ENCODE measurements around the gene ABCA1.

The ABCA1 gene

DNA sequence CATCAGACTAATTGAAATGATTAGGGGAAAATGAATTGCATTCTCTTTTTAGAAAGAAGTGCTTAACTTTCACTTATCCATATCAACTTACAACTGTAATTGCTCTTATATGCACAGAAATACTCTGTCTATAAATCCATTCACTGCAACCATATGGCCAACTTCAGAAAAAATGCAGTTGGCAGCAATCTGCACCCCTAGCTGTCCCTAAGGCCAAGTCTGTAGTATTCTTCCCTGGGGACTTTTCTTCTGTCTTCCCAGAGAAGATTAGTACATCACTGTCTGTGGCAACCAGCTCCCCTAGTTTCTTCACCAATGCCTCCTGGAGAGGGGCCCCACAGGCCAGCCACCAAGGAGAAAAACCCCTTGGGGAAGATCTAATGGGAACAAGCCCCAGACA, 45.4 kb downstream of the ABCA1 start:
- Histone ChIP-seq H2BK15ac (ENCODE audit: low read length) (no peak overlapping the region), H3K14ac (ENCODE audit: low read length) (no peak overlapping the region), H2BK12ac (ENCODE audit: low read length) (no peak overlapping the region), H4K8ac (ENCODE audit: low read depth, low read length) (no peak overlapping the region), H3K23ac (ENCODE audit: low read depth, low read length, poor library complexity) (no peak overlapping the region), H3K27ac (replicated peaks; ENCODE audit: low read length) (no peak overlapping the region), H3K4me3 (ENCODE audit: low read length in 2 of 2) (no peak overlapping the region), H3K27me3 (ENCODE audit: control insufficient read depth in 3 of 3, insufficient read depth in 3 of 3, low read depth in 1 of 3, low read length in 3 of 3) (no peaks in the 10 kb centered on the region), H3K79me1 (ENCODE audit: low read depth, low read length) (no peaks in the 10 kb centered on the region), H3K9me3 (replicated peaks in 1 of 2; ENCODE audit: control insufficient read depth in 2 of 2, insufficient read depth in 1 of 2, low read depth in 1 of 2, low read length in 2 of 2) (no peaks in the 10 kb centered on the region), H2AK5ac (ENCODE audit: low read depth, low read length) (no peak overlapping the region), H3K9ac (ENCODE audit: low read depth, low read length, poor library complexity) (no peak overlapping the region), H4K91ac (ENCODE audit: low read depth, low read length, poor library complexity) (no peak overlapping the region), H3K18ac (ENCODE audit: low read length) (no peak overlapping the region), H2AFZ (ENCODE audit: low read length) (no peak overlapping the region), H3K4me2 (ENCODE audit: insufficient read depth, low read length, poor library complexity, severe bottlenecking) (no peak overlapping the region), H2BK5ac (ENCODE audit: low read length) (no peak overlapping the region), H2BK120ac (ENCODE audit: low read depth, low read length) (no peak overlapping the region), H3K36me3 (replicated peaks in 1 of 2; ENCODE audit: control insufficient read depth in 2 of 2, insufficient read depth in 2 of 2, low read length in 2 of 2) (peaks cover 12 to 91% of the 10 kb centered on the region in 2 donors), H3K4ac (ENCODE audit: low read length) (no peak overlapping the region), H3K4me1 (ENCODE audit: control insufficient read depth in 2 of 2, insufficient read depth in 1 of 2, low read depth in 1 of 2, low read length in 2 of 2) (peaks cover 5 to 7% of the 10 kb centered on the region in 2 donors)
- no peak for DNase-seq (ENCODE audit: low spot score)

DNA sequence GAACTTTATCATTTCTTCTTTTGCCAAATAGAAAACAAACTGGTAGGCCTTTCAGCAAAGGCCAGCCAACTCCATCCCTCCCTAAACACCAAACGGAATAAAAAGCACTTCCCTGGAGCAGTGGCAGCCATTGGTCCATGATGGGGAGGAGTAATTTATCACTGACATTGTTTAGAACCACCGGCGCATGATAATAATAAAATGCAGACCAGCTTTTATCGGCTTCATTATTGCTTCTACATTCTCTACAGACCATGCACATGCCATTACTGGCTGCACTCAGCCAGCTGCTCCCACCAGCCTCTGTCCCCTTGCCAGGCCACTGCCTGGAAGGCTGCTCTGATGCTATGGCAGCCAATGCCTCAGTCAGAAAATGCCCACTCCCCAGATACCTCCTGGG, 45.9 kb downstream of the ABCA1 start:
- no peak overlapping the region for H3K18ac ChIP-seq (ENCODE audit: low read length)
- H3K79me1 ChIP-seq (ENCODE audit: low read depth, low read length) = no peaks in the 10 kb centered on the region
- no peak overlapping the region for H2AFZ ChIP-seq (ENCODE audit: low read length)
- H2BK12ac ChIP-seq (ENCODE audit: low read length) = no peak overlapping the region
- no peak overlapping the region for H3K27ac ChIP-seq (replicated peaks; ENCODE audit: low read length)
- no peak overlapping the region for H3K14ac ChIP-seq (ENCODE audit: low read length)
- no peaks in the 10 kb centered on the region for H3K27me3 ChIP-seq (ENCODE audit: control insufficient read depth in 3 of 3, insufficient read depth in 3 of 3, low read depth in 1 of 3, low read length in 3 of 3)
- no peak overlapping the region for H3K4me3 ChIP-seq (ENCODE audit: low read length in 2 of 2)
- H3K9ac ChIP-seq (ENCODE audit: low read depth, low read length, poor library complexity) = no peak overlapping the region
- H3K9me3 ChIP-seq (replicated peaks in 1 of 2; ENCODE audit: control insufficient read depth in 2 of 2, insufficient read depth in 1 of 2, low read depth in 1 of 2, low read length in 2 of 2) = no peaks in the 10 kb centered on the region
- H3K4ac ChIP-seq (ENCODE audit: low read length) = no peak overlapping the region
- no peak overlapping the region for H2AK5ac ChIP-seq (ENCODE audit: low read depth, low read length)
- no peak overlapping the region for H2BK15ac ChIP-seq (ENCODE audit: low read length)
- WGBS, 2 donors (ENCODE audit: extremely low coverage in 2 of 2, insufficient read length in 2 of 2, insufficient replicate concordance in 1 of 2) = no CpG with 5 or more reads among the region's 4 CpGs
- no peak overlapping the region for H3K4me2 ChIP-seq (ENCODE audit: insufficient read depth, low read length, poor library complexity, severe bottlenecking)
- no peak overlapping the region for H4K91ac ChIP-seq (ENCODE audit: low read depth, low read length, poor library complexity)
- no peak overlapping the region for H2BK5ac ChIP-seq (ENCODE audit: low read length)
- H2BK120ac ChIP-seq (ENCODE audit: low read depth, low read length) = no peak overlapping the region
- DNase-seq (ENCODE audit: low spot score) = no peak
- peaks cover 12 to 89% of the 10 kb centered on the region in 2 donors for H3K36me3 ChIP-seq (replicated peaks in 1 of 2; ENCODE audit: control insufficient read depth in 2 of 2, insufficient read depth in 2 of 2, low read length in 2 of 2)
- no peak overlapping the region for H3K23ac ChIP-seq (ENCODE audit: low read depth, low read length, poor library complexity)
- peaks cover 5 to 7% of the 10 kb centered on the region in 2 donors for H3K4me1 ChIP-seq (ENCODE audit: control insufficient read depth in 2 of 2, insufficient read depth in 1 of 2, low read depth in 1 of 2, low read length in 2 of 2)
- no peak overlapping the region for H4K8ac ChIP-seq (ENCODE audit: low read depth, low read length)

- no peak overlapping the region for H2AFZ ChIP-seq (ENCODE audit: low read length)
- peaks cover 20 to 85% of the 10 kb centered on the region in 2 donors for H3K36me3 ChIP-seq (replicated peaks in 1 of 2; ENCODE audit: control insufficient read depth in 2 of 2, insufficient read depth in 2 of 2, low read length in 2 of 2)
Measured at GRCh38 chr9:104879555-104880309, 48.2 kb downstream of the ABCA1 start.

GRCh38 chr9:104876587-104876986, 51.4 kb downstream of the ABCA1 start:
- H3K4ac ChIP-seq (ENCODE audit: low read length) = no peak overlapping the region
- no peak overlapping the region for H3K4me2 ChIP-seq (ENCODE audit: insufficient read depth, low read length, poor library complexity, severe bottlenecking)
- no peak overlapping the region for H2BK15ac ChIP-seq (ENCODE audit: low read length)
- H3K36me3 ChIP-seq (replicated peaks in 1 of 2; ENCODE audit: control insufficient read depth in 2 of 2, insufficient read depth in 2 of 2, low read length in 2 of 2) = peaks cover 11 to 77% of the 10 kb centered on the region in 2 donors
- no peak overlapping the region for H3K18ac ChIP-seq (ENCODE audit: low read length)
- H3K23ac ChIP-seq (ENCODE audit: low read depth, low read length, poor library complexity) = no peak overlapping the region
- no peak overlapping the region for H2BK12ac ChIP-seq (ENCODE audit: low read length)
- H4K91ac ChIP-seq (ENCODE audit: low read depth, low read length, poor library complexity) = no peak overlapping the region
- no CpG with 5 or more reads among the region's 1 CpG for WGBS, 2 donors (ENCODE audit: extremely low coverage in 2 of 2, insufficient read length in 2 of 2, insufficient replicate concordance in 1 of 2)
- H3K14ac ChIP-seq (ENCODE audit: low read length) = no peak overlapping the region
- H3K79me1 ChIP-seq (ENCODE audit: low read depth, low read length) = no peaks in the 10 kb centered on the region
- no peak overlapping the region for H2BK120ac ChIP-seq (ENCODE audit: low read depth, low read length)
- no peak overlapping the region for H3K9ac ChIP-seq (ENCODE audit: low read depth, low read length, poor library complexity)
- no peak for DNase-seq (ENCODE audit: low spot score)
- no peak overlapping the region for H3K27ac ChIP-seq (replicated peaks; ENCODE audit: low read length)
- no peak overlapping the region for H2BK5ac ChIP-seq (ENCODE audit: low read length)
- peaks cover 3% of the 10 kb centered on the region in 2 donors for H3K9me3 ChIP-seq (replicated peaks in 1 of 2; ENCODE audit: control insufficient read depth in 2 of 2, insufficient read depth in 1 of 2, low read depth in 1 of 2, low read length in 2 of 2)
- no peak overlapping the region for H2AFZ ChIP-seq (ENCODE audit: low read length)
- H3K27me3 ChIP-seq (ENCODE audit: control insufficient read depth in 3 of 3, insufficient read depth in 3 of 3, low read depth in 1 of 3, low read length in 3 of 3) = no peaks in the 10 kb centered on the region
- H3K4me3 ChIP-seq (ENCODE audit: low read length in 2 of 2) = no peak overlapping the region
- H2AK5ac ChIP-seq (ENCODE audit: low read depth, low read length) = no peak overlapping the region
- no peaks in the 10 kb centered on the region for H3K4me1 ChIP-seq (ENCODE audit: control insufficient read depth in 2 of 2, insufficient read depth in 1 of 2, low read depth in 1 of 2, low read length in 2 of 2)
- H4K8ac ChIP-seq (ENCODE audit: low read depth, low read length) = no peak overlapping the region

More at GRCh38 chr9:104879555-104880309, 48.2 kb downstream of the ABCA1 start:
- Histone ChIP-seq H4K8ac (ENCODE audit: low read depth, low read length) (no peak overlapping the region), H2BK5ac (ENCODE audit: low read length) (no peak overlapping the region), H2AK5ac (ENCODE audit: low read depth, low read length) (no peak overlapping the region), H3K4me3 (ENCODE audit: low read length in 2 of 2) (peak overlapping the region in 1 of 2 donors; percentile 34), H4K91ac (ENCODE audit: low read depth, low read length, poor library complexity) (no peak overlapping the region), H3K14ac (ENCODE audit: low read length) (no peak overlapping the region), H3K9me3 (replicated peaks in 1 of 2; ENCODE audit: control insufficient read depth in 2 of 2, insufficient read depth in 1 of 2, low read depth in 1 of 2, low read length in 2 of 2) (peaks cover 0 to 3% of the 10 kb centered on the region in 2 donors), H3K79me1 (ENCODE audit: low read depth, low read length) (no peaks in the 10 kb centered on the region), H2BK12ac (ENCODE audit: low read length) (no peak overlapping the region), H3K23ac (ENCODE audit: low read depth, low read length, poor library complexity) (no peak overlapping the region), H3K27ac (replicated peaks; ENCODE audit: low read length) (no peak overlapping the region), H2BK120ac (ENCODE audit: low read depth, low read length) (no peak overlapping the region), H3K9ac (ENCODE audit: low read depth, low read length, poor library complexity) (no peak overlapping the region), H3K4ac (ENCODE audit: low read length) (no peak overlapping the region), H3K4me1 (ENCODE audit: control insufficient read depth in 2 of 2, insufficient read depth in 1 of 2, low read depth in 1 of 2, low read length in 2 of 2) (peaks cover 0 to 5% of the 10 kb centered on the region in 2 donors), H3K4me2 (ENCODE audit: insufficient read depth, low read length, poor library complexity, severe bottlenecking) (no peak overlapping the region), H3K27me3 (ENCODE audit: control insufficient read depth in 3 of 3, insufficient read depth in 3 of 3, low read depth in 1 of 3, low read length in 3 of 3) (no peaks in the 10 kb centered on the region), H2BK15ac (ENCODE audit: low read length) (no peak overlapping the region), H3K18ac (ENCODE audit: low read length) (no peak overlapping the region)
- no peak for DNase-seq (ENCODE audit: low spot score)
- WGBS, 2 donors (ENCODE audit: extremely low coverage in 2 of 2, insufficient read length in 2 of 2, insufficient replicate concordance in 1 of 2) = no CpG with 5 or more reads among the region's 5 CpGs

All from neuronal stem cell (in vitro differentiated cells).